GM10248 (cell line): ENCODE measurements around the gene NWD2.

Experiments
- CTCF ChIA-PET: fragments of 300-600 bp; sonication (Branson Sonifier 250); formaldehyde crosslinking; extraction: SDS; loops from one replicate; lab custom pipeline; 2021; ENCODE audit warnings: antibody characterized with exemption; lab: Yijun Ruan, JAX
- POLR2A ChIA-PET: fragments of 350-650 bp; sonication (Branson Sonifier 250); formaldehyde crosslinking; extraction: SDS; loops from one replicate; lab custom pipeline; 2020; ENCODE audit warnings: antibody characterized with exemption; lab: Yijun Ruan, JAX
- DNase-seq: peaks from one replicate; pipeline ENCODE4 v3.0.0; 2012; ENCODE audit errors: extremely low spot score
- TF ChIP-seq, protein P1 (sequence below): IDR thresholded peaks from 2 replicates; pipeline ENCODE4 v1.5.1; 2012; ENCODE audit warnings: mild to moderate bottlenecking, low read depth; ENCODE audit errors: extremely low read depth, missing control alignments, control extremely low read depth

Gene NWD2

DNA sequence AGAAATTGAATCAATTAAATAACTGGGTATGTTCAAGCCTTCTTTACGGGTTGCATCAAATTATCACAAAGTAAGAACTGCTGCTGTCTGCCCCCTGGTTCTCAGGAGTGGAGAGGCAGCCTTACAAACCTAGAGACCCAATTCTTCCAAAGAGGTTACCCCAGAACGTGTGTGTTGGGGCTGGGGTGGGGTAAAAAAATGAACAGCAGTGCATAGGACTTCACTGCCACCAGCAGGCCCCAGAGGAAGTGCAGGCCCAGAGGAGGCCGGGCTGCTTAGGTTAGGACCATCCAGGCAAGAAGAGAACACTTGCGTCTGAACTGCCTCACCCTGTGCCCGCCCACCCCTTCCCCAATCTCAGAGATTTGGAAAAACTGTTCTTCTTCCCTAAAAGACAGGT, 1.5 kb upstream of the NWD2 start:
- TF ChIP-seq, protein P1, sequence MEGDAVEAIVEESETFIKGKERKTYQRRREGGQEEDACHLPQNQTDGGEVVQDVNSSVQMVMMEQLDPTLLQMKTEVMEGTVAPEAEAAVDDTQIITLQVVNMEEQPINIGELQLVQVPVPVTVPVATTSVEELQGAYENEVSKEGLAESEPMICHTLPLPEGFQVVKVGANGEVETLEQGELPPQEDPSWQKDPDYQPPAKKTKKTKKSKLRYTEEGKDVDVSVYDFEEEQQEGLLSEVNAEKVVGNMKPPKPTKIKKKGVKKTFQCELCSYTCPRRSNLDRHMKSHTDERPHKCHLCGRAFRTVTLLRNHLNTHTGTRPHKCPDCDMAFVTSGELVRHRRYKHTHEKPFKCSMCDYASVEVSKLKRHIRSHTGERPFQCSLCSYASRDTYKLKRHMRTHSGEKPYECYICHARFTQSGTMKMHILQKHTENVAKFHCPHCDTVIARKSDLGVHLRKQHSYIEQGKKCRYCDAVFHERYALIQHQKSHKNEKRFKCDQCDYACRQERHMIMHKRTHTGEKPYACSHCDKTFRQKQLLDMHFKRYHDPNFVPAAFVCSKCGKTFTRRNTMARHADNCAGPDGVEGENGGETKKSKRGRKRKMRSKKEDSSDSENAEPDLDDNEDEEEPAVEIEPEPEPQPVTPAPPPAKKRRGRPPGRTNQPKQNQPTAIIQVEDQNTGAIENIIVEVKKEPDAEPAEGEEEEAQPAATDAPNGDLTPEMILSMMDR: no peak
- ChIA-PET CTCF (no interaction called here), POLR2A (no interaction called here)
- DNase-seq: no peak

DNA sequence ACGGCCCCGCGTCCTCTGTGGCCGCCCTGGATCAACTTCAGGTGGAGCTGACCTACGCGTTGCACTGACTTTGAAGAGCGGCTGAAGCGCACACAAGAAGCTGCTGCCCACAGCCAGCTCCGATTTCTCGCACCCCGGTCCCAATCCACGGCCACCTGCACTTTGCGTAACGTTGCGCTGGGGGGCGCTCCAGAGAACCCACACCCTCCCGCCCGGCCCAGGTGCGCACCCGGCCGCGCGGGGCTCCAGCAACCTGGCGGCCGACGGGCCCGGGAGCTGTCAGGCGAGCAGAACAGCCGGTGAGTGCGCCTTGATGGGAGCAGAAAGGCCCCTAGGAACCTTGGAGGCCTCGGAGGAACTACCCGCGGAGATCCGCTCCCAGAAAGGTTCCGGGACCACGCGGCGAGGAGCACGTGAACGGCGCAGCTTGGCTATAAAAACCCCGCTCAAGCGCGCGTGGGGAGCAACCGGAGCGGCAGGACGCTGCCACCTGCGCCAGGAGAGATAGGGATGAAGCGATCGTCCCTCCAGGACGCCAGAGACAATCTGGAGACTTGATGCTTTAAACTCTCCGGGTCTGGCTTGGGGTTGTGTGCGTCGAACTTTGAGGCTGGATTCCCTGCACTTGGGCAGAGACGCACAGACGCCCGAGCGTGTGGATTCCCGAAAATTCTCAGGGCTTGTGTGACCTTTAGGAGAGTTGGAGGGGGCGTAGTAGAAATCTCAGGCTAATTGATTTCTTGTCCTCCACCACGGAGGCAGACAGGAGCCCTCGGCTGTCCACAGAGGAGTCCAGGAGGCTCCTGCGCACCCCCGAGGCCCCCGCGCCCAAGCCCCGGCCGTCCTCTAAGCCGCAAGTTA, 591 bp upstream of the NWD2 start:
- POLR2A ChIA-PET: no interaction called here
- peak; percentile 12 for DNase-seq
- CTCF ChIA-PET: no interaction called here
- TF ChIP-seq, protein P1: no peak

DNA sequence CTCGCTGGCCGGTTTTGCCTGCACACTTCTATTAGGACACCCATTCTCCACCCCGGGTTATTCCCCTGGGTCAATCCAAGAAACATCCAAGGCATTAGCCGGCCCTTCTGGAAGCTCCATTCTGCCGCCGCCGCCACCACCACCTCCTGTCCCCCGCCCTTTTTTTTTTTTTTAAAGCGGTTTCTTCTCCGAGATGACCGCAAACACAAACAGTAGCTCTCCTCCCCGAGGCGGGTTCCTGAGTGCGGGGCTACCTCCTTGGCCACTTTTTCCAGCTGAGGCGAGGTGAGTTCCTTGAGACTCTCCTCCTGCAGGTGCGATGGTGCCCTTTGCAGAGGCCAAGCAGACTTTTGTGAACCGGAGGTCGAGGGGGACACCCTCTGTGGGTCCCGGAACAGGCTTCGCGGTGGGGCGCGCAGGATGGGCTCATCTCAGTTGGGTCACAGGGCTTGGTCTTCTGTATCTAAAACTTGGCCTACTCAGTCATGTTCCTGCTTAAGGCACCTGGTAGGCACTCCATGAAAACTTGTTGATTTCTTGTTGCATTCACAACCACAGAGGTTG, 930 bp downstream of the NWD2 start:
- ChIA-PET CTCF (no interaction called here), POLR2A (no interaction called here)
- DNase-seq: no peak
- TF ChIP-seq, protein P1: no peak

DNA sequence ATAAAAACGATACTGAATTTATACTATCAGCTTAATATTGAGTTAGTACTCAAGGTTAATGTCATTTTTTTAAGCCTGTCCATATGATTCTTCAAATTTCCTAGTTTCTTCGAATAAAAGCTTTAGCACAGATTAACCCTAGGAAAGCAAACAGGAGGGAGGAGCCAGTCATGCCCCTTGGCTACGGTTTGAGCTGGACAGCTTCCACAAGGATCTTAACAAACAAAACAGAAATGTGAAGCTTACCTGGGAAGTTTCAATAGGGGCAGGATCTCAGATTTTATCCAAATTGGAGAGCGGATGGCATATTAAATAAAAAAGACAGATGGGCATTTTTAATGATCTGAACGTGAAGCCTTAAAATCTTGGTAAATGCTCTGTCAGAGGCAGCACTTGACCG, 2.3 kb downstream of the NWD2 start:
- CTCF ChIA-PET: no interaction called here
- no peak for DNase-seq
- TF ChIP-seq, protein P1: no peak
- POLR2A ChIA-PET: no interaction called here

DNA sequence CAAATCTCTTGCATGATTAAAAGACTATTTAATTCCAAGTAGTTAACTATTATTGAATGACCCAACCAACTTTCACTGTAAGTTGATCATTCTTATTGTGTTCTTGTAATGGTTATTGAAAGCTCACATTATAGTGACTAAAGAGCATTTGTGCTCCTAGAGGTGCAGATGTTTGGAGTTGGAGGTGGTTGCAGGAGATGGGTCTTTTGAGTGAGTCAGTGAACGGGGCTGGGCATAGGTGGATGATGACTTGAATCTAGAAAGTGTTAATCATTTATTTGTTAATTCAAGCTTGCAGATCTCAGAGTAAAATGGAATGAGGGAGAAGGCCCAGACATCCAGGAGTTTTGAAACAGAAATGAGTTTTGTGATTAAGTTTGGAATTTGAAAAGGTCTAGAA, 13.7 kb downstream of the NWD2 start:
- POLR2A ChIA-PET: no interaction called here
- CTCF ChIA-PET: no interaction called here
- no peak for DNase-seq
- TF ChIP-seq, protein P1: no peak

DNA sequence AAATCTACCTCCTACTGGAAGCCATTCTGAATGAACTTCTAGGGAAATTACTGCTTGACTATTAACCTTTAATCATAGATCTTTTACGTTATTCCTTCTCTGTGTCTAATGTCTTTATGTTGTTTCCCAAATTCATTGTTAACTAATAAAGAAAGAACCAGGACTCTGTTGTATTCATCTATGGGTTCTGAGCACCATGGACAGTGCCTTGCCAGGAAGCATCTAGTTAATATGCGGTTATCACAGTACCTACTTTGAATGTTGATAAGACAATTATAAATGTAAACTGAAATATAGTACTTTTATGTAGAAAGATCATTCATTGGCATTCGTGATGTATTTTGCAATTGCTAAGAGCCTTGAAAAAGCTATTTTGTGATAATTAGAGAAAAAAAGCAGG, 23.8 kb downstream of the NWD2 start:
- CTCF ChIA-PET: no interaction called here
- no peak for DNase-seq
- TF ChIP-seq, protein P1: no peak
- POLR2A ChIA-PET: no interaction called here
